Measurements from ENCODE around the gene FOXN3. TPM values are rescaled to one million over a fixed set of nuclear protein-coding genes. Genes with fewer than 3 reads are reported as not detected.

Gene FOXN3
- total RNA-seq, 1 experiment from 2014 or later, result 125 TPM

- no peak overlapping the region for H3K14ac ChIP-seq (ENCODE audit: insufficient read depth, low read length)
- H2BK5ac ChIP-seq (ENCODE audit: insufficient read length, low read length), result no peak overlapping the region
- H3K4ac ChIP-seq (ENCODE audit: low read depth, low read length), result no peak overlapping the region
- no CpG with 5 or more reads among the region's 10 CpGs for WGBS (ENCODE audit: extremely low coverage, insufficient read length, low lambda C conversion rate)
- H3K23me2 ChIP-seq (ENCODE audit: insufficient read length, low read depth, low read length, poor library complexity, severe bottlenecking), result no peaks in the 10 kb centered on the region
- Mint-ChIP-seq H3K27me3 (ENCODE audit: low read depth) (no peaks in the 10 kb centered on the region), H3K4me1 (peaks cover 22 to 52% of the 10 kb centered on the region in 2 experiments), H3K27ac (no peak overlapping the region; a peak in 1 of 7 replicates), H3K36me3 (ENCODE audit: insufficient read depth in 1 of 3, low read depth in 3 of 3) (peaks cover 0 to 5% (median 0%) of the 10 kb centered on the region in 3 experiments; a peak in 1 of 7 replicates), H3K9me3 (no peaks in the 10 kb centered on the region), H3K4me3 (no peak overlapping the region)
- no peaks in the 10 kb centered on the region for H3K27me3 ChIP-seq (ENCODE audit: insufficient read depth, low read length)
- H2BK15ac ChIP-seq (ENCODE audit: low read depth, low read length), result no peak overlapping the region
- no peak overlapping the region for H3K27ac ChIP-seq (ENCODE audit: insufficient read length, low read depth, low read length)
- H2BK120ac ChIP-seq (ENCODE audit: low read depth, low read length, poor library complexity, severe bottlenecking), result no peak overlapping the region
- no peak overlapping the region for H3K4me2 ChIP-seq (ENCODE audit: insufficient read depth, insufficient read length, low read length)
- no peak overlapping the region for H3K9ac ChIP-seq (ENCODE audit: extremely low read depth, insufficient read length, low read length)
- H4K20me1 ChIP-seq (ENCODE audit: control insufficient read depth, insufficient read depth, insufficient read length), result no peaks in the 10 kb centered on the region
- H2AFZ ChIP-seq (ENCODE audit: low read length), result no peak overlapping the region
- H3K56ac ChIP-seq (ENCODE audit: insufficient read length, low read depth, low read length), result no peak overlapping the region
- no peak overlapping the region for H2AK5ac ChIP-seq (ENCODE audit: insufficient read length, low read length)
- no peak overlapping the region for H4K91ac ChIP-seq (ENCODE audit: insufficient read length, low read depth, low read length)
- no peak overlapping the region for H3T11ph ChIP-seq (ENCODE audit: low read length)
- H3K18ac ChIP-seq (ENCODE audit: insufficient read length, low read depth, low read length), result no peak overlapping the region
- peaks cover 3% of the 10 kb centered on the region; the same call in 1 of the 2 replicates for H3K4me1 ChIP-seq (ENCODE audit: insufficient read depth, low read length)
- DNase-seq, result no peak
- no peaks in the 10 kb centered on the region for H3K9me3 ChIP-seq (ENCODE audit: control insufficient read depth, low read depth, low read length)
- H3K79me1 ChIP-seq (ENCODE audit: insufficient read depth, low read depth, low read length, poor library complexity, severe bottlenecking), result peaks cover 9% of the 10 kb centered on the region
- no peak overlapping the region for H4K8ac ChIP-seq (replicated peaks; ENCODE audit: insufficient read length, low read depth, low read length)
- no peak overlapping the region for H2BK12ac ChIP-seq (ENCODE audit: insufficient read length, low read depth, low read length)
- no peak overlapping the region for H3K23ac ChIP-seq (ENCODE audit: insufficient read length, low read depth, low read length)
- H2BK20ac ChIP-seq (ENCODE audit: low read depth, low read length, poor library complexity, severe bottlenecking), result no peak overlapping the region
- peaks cover 3% of the 10 kb centered on the region; the same call in 1 of the 2 replicates for H3K79me2 ChIP-seq (ENCODE audit: insufficient read depth, low read length)
- TF ChIP-seq CTCF (conservative IDR thresholded peaks at IDR 0.05), result no peak
- no peak overlapping the region for H4K5ac ChIP-seq (ENCODE audit: insufficient read length, low read depth, low read length)
These were observed 188.0 kb downstream of the FOXN3 start for GRCh38 chr14:89228921-89229639.
